ENCODE data around the gene DUSP10.

DNA sequence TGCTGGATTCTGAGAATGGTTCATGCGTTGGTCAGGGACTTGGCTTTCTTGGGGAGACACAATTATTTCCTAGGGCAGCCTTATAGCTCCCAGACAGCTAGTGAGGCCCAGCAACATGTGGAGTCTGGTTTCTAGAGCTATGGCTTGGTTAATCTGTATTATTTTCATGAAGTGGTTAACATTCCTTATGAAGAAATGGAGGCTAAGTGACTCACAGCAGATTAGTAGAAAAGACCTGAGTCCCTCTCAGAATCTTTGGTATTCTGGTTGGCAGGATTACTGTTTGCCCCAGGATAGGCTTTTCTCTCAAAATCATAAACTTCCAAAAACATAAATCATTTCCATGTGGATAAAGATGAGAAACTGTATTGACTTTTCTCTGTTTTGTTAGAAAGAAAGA is 42.3 kb downstream of the DUSP10 start:
- TF ChIP-seq POLR2AphosphoS5 (IDR thresholded peaks at IDR 0.05): no peak
- no peak for TF ChIP-seq POLR2A (IDR thresholded peaks at IDR 0.05)
- TF ChIP-seq, protein P1, sequence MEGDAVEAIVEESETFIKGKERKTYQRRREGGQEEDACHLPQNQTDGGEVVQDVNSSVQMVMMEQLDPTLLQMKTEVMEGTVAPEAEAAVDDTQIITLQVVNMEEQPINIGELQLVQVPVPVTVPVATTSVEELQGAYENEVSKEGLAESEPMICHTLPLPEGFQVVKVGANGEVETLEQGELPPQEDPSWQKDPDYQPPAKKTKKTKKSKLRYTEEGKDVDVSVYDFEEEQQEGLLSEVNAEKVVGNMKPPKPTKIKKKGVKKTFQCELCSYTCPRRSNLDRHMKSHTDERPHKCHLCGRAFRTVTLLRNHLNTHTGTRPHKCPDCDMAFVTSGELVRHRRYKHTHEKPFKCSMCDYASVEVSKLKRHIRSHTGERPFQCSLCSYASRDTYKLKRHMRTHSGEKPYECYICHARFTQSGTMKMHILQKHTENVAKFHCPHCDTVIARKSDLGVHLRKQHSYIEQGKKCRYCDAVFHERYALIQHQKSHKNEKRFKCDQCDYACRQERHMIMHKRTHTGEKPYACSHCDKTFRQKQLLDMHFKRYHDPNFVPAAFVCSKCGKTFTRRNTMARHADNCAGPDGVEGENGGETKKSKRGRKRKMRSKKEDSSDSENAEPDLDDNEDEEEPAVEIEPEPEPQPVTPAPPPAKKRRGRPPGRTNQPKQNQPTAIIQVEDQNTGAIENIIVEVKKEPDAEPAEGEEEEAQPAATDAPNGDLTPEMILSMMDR (IDR thresholded peaks at IDR 0.05): no peak
